ENCODE data around the gene RFX3.
"Not testable (repeated sequence)": the region's sequence is repeated elsewhere in the genome, so short reads cannot be mapped to it uniquely, and the experiment has no call there.

The RFX3 gene

GRCh38 chr9:3329361-3329760 lies 196.4 kb downstream of the RFX3 start:
- no peaks in the 10 kb centered on the region for H3K9me3 ChIP-seq (ENCODE audit: control insufficient read depth, low read length)
- H2AFZ ChIP-seq = no peak overlapping the region
- no peaks in the 10 kb centered on the region for H3K4me1 ChIP-seq
- no peaks in the 10 kb centered on the region for H3K79me2 ChIP-seq
- H3K27me3 ChIP-seq (ENCODE audit: control insufficient read depth, insufficient read depth, low read length) = no peaks in the 10 kb centered on the region
- H3K27ac ChIP-seq = no peak overlapping the region
- H3K36me3 ChIP-seq (ENCODE audit: control insufficient read depth, insufficient read depth, low read length) = no peaks in the 10 kb centered on the region
- H3K4me3 ChIP-seq (ENCODE audit: low read depth, low read length) = no peak overlapping the region
- H3K9ac ChIP-seq = no peak overlapping the region
- no peak overlapping the region for H3K4me2 ChIP-seq (ENCODE audit: low read length)
- TF ChIP-seq, protein P1, sequence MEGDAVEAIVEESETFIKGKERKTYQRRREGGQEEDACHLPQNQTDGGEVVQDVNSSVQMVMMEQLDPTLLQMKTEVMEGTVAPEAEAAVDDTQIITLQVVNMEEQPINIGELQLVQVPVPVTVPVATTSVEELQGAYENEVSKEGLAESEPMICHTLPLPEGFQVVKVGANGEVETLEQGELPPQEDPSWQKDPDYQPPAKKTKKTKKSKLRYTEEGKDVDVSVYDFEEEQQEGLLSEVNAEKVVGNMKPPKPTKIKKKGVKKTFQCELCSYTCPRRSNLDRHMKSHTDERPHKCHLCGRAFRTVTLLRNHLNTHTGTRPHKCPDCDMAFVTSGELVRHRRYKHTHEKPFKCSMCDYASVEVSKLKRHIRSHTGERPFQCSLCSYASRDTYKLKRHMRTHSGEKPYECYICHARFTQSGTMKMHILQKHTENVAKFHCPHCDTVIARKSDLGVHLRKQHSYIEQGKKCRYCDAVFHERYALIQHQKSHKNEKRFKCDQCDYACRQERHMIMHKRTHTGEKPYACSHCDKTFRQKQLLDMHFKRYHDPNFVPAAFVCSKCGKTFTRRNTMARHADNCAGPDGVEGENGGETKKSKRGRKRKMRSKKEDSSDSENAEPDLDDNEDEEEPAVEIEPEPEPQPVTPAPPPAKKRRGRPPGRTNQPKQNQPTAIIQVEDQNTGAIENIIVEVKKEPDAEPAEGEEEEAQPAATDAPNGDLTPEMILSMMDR (IDR thresholded peaks at IDR 0.05) = no peak

DNA sequence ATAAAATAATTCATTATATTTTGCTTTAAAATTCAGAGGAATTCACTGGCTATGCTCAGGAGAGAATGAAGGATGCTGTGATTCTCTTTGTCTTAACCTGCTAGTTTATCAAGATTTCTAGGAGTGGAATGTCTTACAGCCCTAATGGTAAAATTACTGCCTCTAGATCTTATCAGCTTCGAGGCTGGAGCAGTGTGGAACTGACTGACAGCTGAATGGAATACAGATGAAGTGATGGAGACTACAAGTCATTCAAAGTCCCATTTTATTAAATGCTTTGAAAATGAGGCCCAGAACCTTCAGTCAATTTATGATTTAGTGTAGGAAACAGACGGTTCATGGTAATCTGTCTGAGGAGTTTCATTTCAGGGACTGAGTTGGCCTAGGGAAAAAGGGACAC lies 202.1 kb downstream of the RFX3 start:
- H3K27ac ChIP-seq = no peak overlapping the region
- no peak overlapping the region for H3K4me2 ChIP-seq (ENCODE audit: low read length)
- no peaks in the 10 kb centered on the region for H3K4me1 ChIP-seq
- H3K79me2 ChIP-seq = no peaks in the 10 kb centered on the region
- H2AFZ ChIP-seq = no peak overlapping the region
- H3K4me3 ChIP-seq (ENCODE audit: low read depth, low read length) = no peak overlapping the region
- no peaks in the 10 kb centered on the region for H3K36me3 ChIP-seq (ENCODE audit: control insufficient read depth, insufficient read depth, low read length)
- TF ChIP-seq, protein P1 (IDR thresholded peaks at IDR 0.05) = no peak
- H3K9me3 ChIP-seq (ENCODE audit: control insufficient read depth, low read length) = no peaks in the 10 kb centered on the region
- no peaks in the 10 kb centered on the region for H3K27me3 ChIP-seq (ENCODE audit: control insufficient read depth, insufficient read depth, low read length)
- H3K9ac ChIP-seq = no peak overlapping the region

DNA sequence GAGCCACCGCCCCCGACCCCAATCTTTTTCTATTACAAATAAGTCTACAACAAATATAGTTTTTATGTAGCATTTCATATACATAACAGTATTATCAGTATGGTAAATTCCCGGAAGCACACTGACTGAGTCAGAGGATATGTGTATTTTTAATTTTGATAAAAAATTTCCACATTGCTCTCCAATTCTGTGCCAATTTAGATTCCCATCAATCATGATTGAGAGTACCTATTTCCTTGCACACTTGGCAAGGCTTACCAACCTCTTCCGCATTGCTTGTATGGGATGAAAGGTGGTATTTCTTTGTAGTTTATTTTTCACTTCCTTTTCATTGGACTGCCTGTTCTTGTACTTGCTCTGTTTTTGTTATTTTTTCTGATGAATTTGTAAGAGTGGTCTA lies 204.6 kb downstream of the RFX3 start:
- no peaks in the 10 kb centered on the region for H3K4me1 ChIP-seq
- H3K4me3 ChIP-seq (ENCODE audit: low read depth, low read length) = no peak overlapping the region
- no peaks in the 10 kb centered on the region for H3K36me3 ChIP-seq (ENCODE audit: control insufficient read depth, insufficient read depth, low read length)
- H3K79me2 ChIP-seq = no peaks in the 10 kb centered on the region
- no peak overlapping the region for H2AFZ ChIP-seq
- H3K27me3 ChIP-seq (ENCODE audit: control insufficient read depth, insufficient read depth, low read length) = no peaks in the 10 kb centered on the region
- no peak overlapping the region for H3K4me2 ChIP-seq (ENCODE audit: low read length)
- no peak overlapping the region for H3K9ac ChIP-seq
- TF ChIP-seq, protein P1 (IDR thresholded peaks at IDR 0.05) = no peak
- H3K27ac ChIP-seq = no peak overlapping the region
- H3K9me3 ChIP-seq (ENCODE audit: control insufficient read depth, low read length) = no peaks in the 10 kb centered on the region

DNA sequence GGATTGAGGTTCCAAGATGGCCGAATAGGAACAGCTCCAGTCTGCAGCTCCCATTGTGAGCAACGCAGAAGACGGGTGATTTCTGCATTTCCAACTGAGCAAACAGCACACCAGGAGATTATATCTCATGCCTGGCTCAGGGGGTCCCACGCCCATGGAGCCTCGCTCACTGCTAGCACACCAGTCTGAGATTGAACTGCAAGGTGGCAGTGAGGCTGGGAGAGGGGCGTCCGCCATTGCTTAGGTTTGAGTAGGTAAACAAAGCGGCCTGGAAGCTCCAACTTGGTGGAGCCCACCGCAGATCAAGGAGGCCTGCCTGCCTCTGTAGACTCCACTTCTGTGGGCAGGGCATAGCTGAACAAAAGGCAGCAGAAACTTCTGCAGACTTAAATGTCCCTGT lies 213.2 kb downstream of the RFX3 start:
- H3K27me3 ChIP-seq (ENCODE audit: control insufficient read depth, insufficient read depth, low read length); H3K4me1 ChIP-seq; H3K27ac ChIP-seq; H3K79me2 ChIP-seq; H2AFZ ChIP-seq; H3K9ac ChIP-seq; H3K36me3 ChIP-seq (ENCODE audit: control insufficient read depth, insufficient read depth, low read length); H3K4me2 ChIP-seq (ENCODE audit: low read length); H3K4me3 ChIP-seq (ENCODE audit: low read depth, low read length); H3K9me3 ChIP-seq (ENCODE audit: control insufficient read depth, low read length): not testable (repeated sequence)

GRCh38 chr9:3308609-3309008 lies 217.2 kb downstream of the RFX3 start:
- H3K27me3 ChIP-seq (ENCODE audit: control insufficient read depth, insufficient read depth, low read length) = no peaks in the 10 kb centered on the region
- H3K79me2 ChIP-seq = no peaks in the 10 kb centered on the region
- TF ChIP-seq, protein P1 (IDR thresholded peaks at IDR 0.05) = no peak
- H3K4me2 ChIP-seq (ENCODE audit: low read length) = no peak overlapping the region
- H2AFZ ChIP-seq = no peak overlapping the region
- no peak overlapping the region for H3K27ac ChIP-seq
- no peaks in the 10 kb centered on the region for H3K36me3 ChIP-seq (ENCODE audit: control insufficient read depth, insufficient read depth, low read length)
- H3K4me1 ChIP-seq = peaks cover 2% of the 10 kb centered on the region
- H3K9me3 ChIP-seq (ENCODE audit: control insufficient read depth, low read length) = no peaks in the 10 kb centered on the region
- H3K4me3 ChIP-seq (ENCODE audit: low read depth, low read length) = no peak overlapping the region
- H3K9ac ChIP-seq = no peak overlapping the region

GRCh38 chr9:3304388-3304787 lies 221.4 kb downstream of the RFX3 start:
- H3K27me3 ChIP-seq (ENCODE audit: control insufficient read depth, insufficient read depth, low read length); H3K9ac ChIP-seq; H3K9me3 ChIP-seq (ENCODE audit: control insufficient read depth, low read length); H3K27ac ChIP-seq; H3K4me2 ChIP-seq (ENCODE audit: low read length); H2AFZ ChIP-seq; H3K79me2 ChIP-seq; H3K4me3 ChIP-seq (ENCODE audit: low read depth, low read length); H3K36me3 ChIP-seq (ENCODE audit: control insufficient read depth, insufficient read depth, low read length); H3K4me1 ChIP-seq: not testable (repeated sequence)
